Keratinocyte (primary cell): ENCODE data around the gene YWHAQ. TPM values are rescaled to one million over a fixed set of nuclear protein-coding genes. Genes with fewer than 3 reads are reported as not detected.
A peak's percentile ranks its signal among the peaks of the same experiment; 100 is the strongest.

Experiments used
- DNase-seq: peaks from one replicate; pipeline ENCODE4 v3.0.0-alpha.2; 2011; ENCODE audit warnings: low read depth, missing footprints, low spot score
- FAIRE-seq: peaks from 2 replicates; lab custom pipeline; 2011; peaks lifted over from hg19 to GRCh38; lab: Jason Lieb, UNC
- H2AFZ ChIP-seq: 2 replicates; pipeline ENCODE4 v1.6.0; 2012; ENCODE audit warnings: low read length, control low read depth, inconsistent platforms; ENCODE audit not compliant: control insufficient read depth
- H3K27ac ChIP-seq: 2 replicates; pipeline ENCODE4 v1.5.1; 2011; ENCODE audit warnings: low read length; ENCODE audit not compliant: control insufficient read depth, insufficient read depth
- H3K27me3 ChIP-seq: 3 replicates; pipeline ENCODE4 v1.6.0; 2011; ENCODE audit warnings: low read length; ENCODE audit not compliant: control insufficient read depth, insufficient read depth; ENCODE audit errors: extremely low read depth
- H3K36me3 ChIP-seq, 2 experiments: 2 replicates in 1 of 2; 3 replicates in 1 of 2; pipeline ENCODE4 v1.5.1; 2011; ENCODE audit warnings: low read length in 2 of 2, mild to moderate bottlenecking in 1 of 2; ENCODE audit not compliant: control insufficient read depth in 2 of 2, insufficient read depth in 2 of 2; ENCODE audit errors: extremely low read depth in 1 of 2
- H3K4me1 ChIP-seq: 3 replicates; pipeline ENCODE4 v1.5.1; 2011; ENCODE audit warnings: low read length; ENCODE audit not compliant: control insufficient read depth, insufficient read depth; ENCODE audit errors: extremely low read depth
- H3K4me2 ChIP-seq: 3 replicates; pipeline ENCODE4 v1.6.0; 2011; ENCODE audit warnings: low read depth, low read length; ENCODE audit not compliant: control insufficient read depth, insufficient read depth; ENCODE audit errors: extremely low read depth
- H3K4me3 ChIP-seq, 3 experiments: fragments of 200-600 bp in 1 of 3; sonication (generic) in 1 of 3; 2 replicates in 2 of 3; 3 replicates in 1 of 3; pipeline ENCODE4 v1.5.1; 2011 to 2016; ENCODE audit warnings: low read length in 3 of 3, mild to moderate bottlenecking in 3 of 3, control low read depth in 2 of 3, inconsistent platforms in 1 of 3, low read depth in 1 of 3, mixed read lengths in 1 of 3, mixed run types in 1 of 3, moderate library complexity in 1 of 3; ENCODE audit not compliant: control insufficient read depth in 2 of 3, insufficient read depth in 2 of 3; ENCODE audit errors: extremely low read depth in 1 of 3
- H3K79me2 ChIP-seq: 2 replicates; pipeline ENCODE4 v1.6.0; 2012; ENCODE audit warnings: low read length; ENCODE audit not compliant: control insufficient read depth, insufficient read depth
- H3K9ac ChIP-seq: 3 replicates; pipeline ENCODE4 v1.6.0; 2011; ENCODE audit warnings: low read length; ENCODE audit not compliant: control insufficient read depth, insufficient read depth; ENCODE audit errors: extremely low read depth
- H3K9me1 ChIP-seq: 3 replicates; pipeline ENCODE4 v1.6.0; 2011; ENCODE audit warnings: low read length; ENCODE audit not compliant: control insufficient read depth, insufficient read depth; ENCODE audit errors: extremely low read depth
- H3K9me3 ChIP-seq: 2 replicates; pipeline ENCODE4 v1.5.1; 2012; ENCODE audit warnings: low read depth, low read length; ENCODE audit not compliant: control insufficient read depth
- H4K20me1 ChIP-seq: 3 replicates; pipeline ENCODE4 v1.6.0; 2011; ENCODE audit warnings: low read length; ENCODE audit not compliant: control insufficient read depth, insufficient read depth; ENCODE audit errors: extremely low read depth
- EZH2 ChIP-seq: IDR thresholded peaks from one replicate; pipeline ENCODE4 v1.6.1; 2012; ENCODE audit warnings: inconsistent platforms, mild to moderate bottlenecking, low read length, moderate library complexity
- dilution Hi-C: fragments of 300-500 bp; cut with MboI; formaldehyde crosslinking; loops from one replicate; pipeline ENCODE4 v1.7.0; 2020; ENCODE audit warnings: low sequenced_read_pairs; ENCODE audit not compliant: extremely low pct_ligation_motif_present
- polyA plus RNA-seq, 5 experiments: library from polyadenylated mRNA; depleted of rRNA in 3 of 5; stranded (reverse) in 3 of 5; stranded (forward) in 1 of 5; unstranded in 1 of 5; fragments of >200 nt; gene quantifications; 1 replicate in 1 of 5; 2 replicates in 3 of 5; 3 replicates in 1 of 5; pipeline versions ENCODE4 v1.2.1 to v1.2.3, GENCODE V29; 2011 to 2012; ENCODE audit warnings: missing spikeins in 2 of 5, low read depth in 1 of 5, low replicate concordance in 1 of 5
- TF ChIP-seq, protein P1 (sequence below), 3 experiments: IDR thresholded peaks in 1 of 3; conservative IDR thresholded peaks in 1 of 3; optimal IDR thresholded peaks in 1 of 3; 2 replicates in 2 of 3; 3 replicates in 1 of 3; pipeline versions ENCODE3 to v1.5.1; 2011; ENCODE audit warnings: low read length in 3 of 3, mild to moderate bottlenecking in 3 of 3, moderate library complexity in 2 of 3, control low read depth in 1 of 3, inconsistent platforms in 1 of 3; ENCODE audit not compliant: insufficient read depth in 2 of 3; ENCODE audit errors: extremely low read depth in 1 of 3

Gene YWHAQ
- polyA plus RNA-seq, 1 donor (not counting 4 experiments of a cell fraction or from before 2014, with no cell fraction given) = 593 TPM

DNA sequence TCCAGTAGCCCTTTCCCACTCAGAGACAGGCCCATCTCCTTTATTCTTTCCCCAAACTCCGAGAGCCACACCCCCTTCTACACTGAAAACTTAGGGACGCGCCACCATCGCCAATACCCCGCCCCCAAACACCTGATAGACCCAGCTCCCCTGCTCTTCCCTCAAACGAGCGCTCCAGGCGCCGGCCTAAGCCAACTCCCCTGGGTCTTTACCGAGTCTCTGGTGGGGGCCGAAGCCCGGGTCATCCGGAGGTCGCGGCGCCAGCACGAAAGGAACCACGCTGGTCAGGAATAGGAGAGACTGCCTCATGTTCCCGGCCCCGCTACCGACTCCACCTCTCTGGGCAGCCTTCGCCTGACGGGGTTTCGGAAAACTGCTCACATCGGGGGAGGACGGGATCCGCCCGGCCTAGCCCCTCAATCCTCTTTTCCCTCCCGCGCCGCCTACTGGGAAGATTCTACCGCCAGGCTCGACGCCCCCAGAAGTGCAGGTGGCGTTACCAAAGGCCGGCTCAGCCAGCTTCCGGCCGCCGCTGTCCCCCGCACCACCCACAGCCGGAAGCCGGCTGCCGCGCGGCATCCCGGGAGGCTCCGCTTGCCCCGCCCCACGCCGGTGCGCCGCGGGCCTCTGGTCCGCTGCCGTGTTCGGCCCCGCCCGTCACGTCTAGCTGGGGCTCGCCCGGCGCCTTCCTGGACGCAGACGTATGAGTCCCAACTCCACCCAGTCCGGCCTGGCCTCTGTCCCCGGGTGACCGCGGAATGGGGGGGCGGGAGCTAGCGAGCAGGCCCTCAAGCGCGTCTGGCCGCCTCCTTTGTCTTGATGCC lies 75.3 kb downstream of the YWHAQ start, which contains the start of gene ADAM17:
Gene ADAM17 (minus strand): TSS at position 534 of the 824 bp plus-strand sequence. CDS start 225 bp downstream, at position 309.
- no peaks in the 10 kb centered on the region for H3K9me3 ChIP-seq
- FAIRE-seq (no peak), DNase-seq (peak; percentile 80)
- no peaks in the 10 kb centered on the region for H3K36me3 ChIP-seq
- peak within 1 kb of the TSS; percentile 91 for H3K4me2 ChIP-seq
- H4K20me1 ChIP-seq = no peaks in the 10 kb centered on the region
- H2AFZ ChIP-seq = peak within 1 kb of the TSS; percentile 92
- H3K9ac ChIP-seq = peak within 1 kb of the TSS; percentile 98
- H3K27me3 ChIP-seq = no peaks in the 10 kb centered on the region
- peak within 1 kb of the TSS; percentile 75 to 100 (median 98) for H3K4me3 ChIP-seq
- H3K4me1 ChIP-seq = peaks cover 37% of the 10 kb centered on the region
- H3K79me2 ChIP-seq = peaks cover 56% of the 10 kb centered on the region
- H3K27ac ChIP-seq = peak within 1 kb of the TSS; percentile 98
- H3K9me1 ChIP-seq = no peaks in the 10 kb centered on the region
- dilution Hi-C loops = no loop called here
- TF ChIP-seq, protein P1, sequence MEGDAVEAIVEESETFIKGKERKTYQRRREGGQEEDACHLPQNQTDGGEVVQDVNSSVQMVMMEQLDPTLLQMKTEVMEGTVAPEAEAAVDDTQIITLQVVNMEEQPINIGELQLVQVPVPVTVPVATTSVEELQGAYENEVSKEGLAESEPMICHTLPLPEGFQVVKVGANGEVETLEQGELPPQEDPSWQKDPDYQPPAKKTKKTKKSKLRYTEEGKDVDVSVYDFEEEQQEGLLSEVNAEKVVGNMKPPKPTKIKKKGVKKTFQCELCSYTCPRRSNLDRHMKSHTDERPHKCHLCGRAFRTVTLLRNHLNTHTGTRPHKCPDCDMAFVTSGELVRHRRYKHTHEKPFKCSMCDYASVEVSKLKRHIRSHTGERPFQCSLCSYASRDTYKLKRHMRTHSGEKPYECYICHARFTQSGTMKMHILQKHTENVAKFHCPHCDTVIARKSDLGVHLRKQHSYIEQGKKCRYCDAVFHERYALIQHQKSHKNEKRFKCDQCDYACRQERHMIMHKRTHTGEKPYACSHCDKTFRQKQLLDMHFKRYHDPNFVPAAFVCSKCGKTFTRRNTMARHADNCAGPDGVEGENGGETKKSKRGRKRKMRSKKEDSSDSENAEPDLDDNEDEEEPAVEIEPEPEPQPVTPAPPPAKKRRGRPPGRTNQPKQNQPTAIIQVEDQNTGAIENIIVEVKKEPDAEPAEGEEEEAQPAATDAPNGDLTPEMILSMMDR (optimal IDR thresholded peaks at IDR 0.05 in 1 of 3, IDR thresholded peaks at IDR 0.05 in 1 of 3, conservative IDR thresholded peaks at IDR 0.05 in 1 of 3; ENCODE audit: extremely low read depth in 1 of 3, insufficient read depth in 2 of 3, low read length in 3 of 3) = peak; percentile 32 to 66 (median 59)
- TF ChIP-seq EZH2 = no peak

DNA sequence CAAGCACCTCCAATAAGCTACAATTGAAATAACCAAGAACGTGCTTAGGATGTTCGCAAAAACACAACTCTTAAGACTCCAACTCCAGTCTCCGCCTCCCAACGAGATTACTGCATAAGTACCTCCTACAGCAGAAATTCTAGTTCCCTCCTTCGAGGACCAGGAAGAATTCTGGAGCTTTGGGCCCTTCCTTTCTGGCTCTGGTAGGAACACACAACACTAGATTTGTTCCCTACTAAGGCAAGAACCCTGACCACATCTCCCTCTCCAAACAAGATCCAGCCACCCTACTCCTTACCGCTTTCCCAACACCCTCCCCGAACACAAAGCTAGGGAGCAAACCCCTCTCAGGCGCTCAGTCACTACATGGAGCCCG lies 75.9 kb downstream of the YWHAQ start:
- Histone ChIP-seq H3K27ac (peak overlapping the region; percentile 98), H3K36me3 (peaks cover 0 to 3% of the 10 kb centered on the region in 2 experiments), H3K9me1 (peaks cover 2% of the 10 kb centered on the region), H3K4me2 (peak overlapping the region; percentile 91), H4K20me1 (peaks cover 1% of the 10 kb centered on the region), H3K4me1 (peaks cover 37% of the 10 kb centered on the region), H3K9me3 (no peaks in the 10 kb centered on the region), H2AFZ (peak overlapping the region; percentile 92), H3K79me2 (peaks cover 62% of the 10 kb centered on the region), H3K27me3 (no peaks in the 10 kb centered on the region), H3K4me3 (peak overlapping the region; percentile 75 to 100 (median 98)), H3K9ac (peak overlapping the region; percentile 98)
- DNase-seq (no peak), FAIRE-seq (peak; percentile 17)
- TF ChIP-seq EZH2 = no peak
- TF ChIP-seq, protein P1 (optimal IDR thresholded peaks at IDR 0.05 in 1 of 3, IDR thresholded peaks at IDR 0.05 in 1 of 3, conservative IDR thresholded peaks at IDR 0.05 in 1 of 3; ENCODE audit: extremely low read depth in 1 of 3, insufficient read depth in 2 of 3, low read length in 3 of 3) = no peak
- dilution Hi-C loops = no loop called here
